ENCODE measurements around the gene H3-3A.

H3-3A gene

GRCh38 chr1:226111883-226112261, 49.4 kb downstream of the H3-3A start:
- no peak for DNase-seq (ENCODE audit: low spot score)

DNA sequence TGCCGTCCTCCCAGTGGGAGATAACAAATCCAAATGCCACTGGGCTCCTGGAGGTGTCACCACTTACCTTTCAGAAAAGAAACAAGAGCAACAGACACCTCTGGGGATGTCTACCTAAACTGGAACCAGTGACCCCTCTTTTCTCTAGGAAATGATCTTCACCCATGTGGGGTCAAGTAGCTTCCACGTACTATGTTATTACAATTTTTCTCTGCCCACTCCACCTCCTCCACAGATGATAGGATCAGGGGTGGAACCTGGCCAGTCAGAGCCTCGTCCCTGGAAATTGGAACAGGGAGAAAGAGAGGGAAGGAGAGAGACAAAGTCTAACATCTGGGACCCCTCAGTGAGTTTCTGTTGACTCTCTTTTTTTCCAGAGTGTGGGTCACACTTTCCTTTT, 50.1 kb downstream of the H3-3A start:
- DNase-seq (ENCODE audit: low spot score) = no peak

- no peak for DNase-seq (ENCODE audit: low spot score)
Measured at GRCh38 chr1:226116673-226117072, 54.2 kb downstream of the H3-3A start.

GRCh38 chr1:226117330-226117729, 54.8 kb downstream of the H3-3A start:
- no peak for DNase-seq (ENCODE audit: low spot score)

GRCh38 chr1:226118357-226118756, 55.8 kb downstream of the H3-3A start:
- DNase-seq (ENCODE audit: low spot score) = no peak

DNA sequence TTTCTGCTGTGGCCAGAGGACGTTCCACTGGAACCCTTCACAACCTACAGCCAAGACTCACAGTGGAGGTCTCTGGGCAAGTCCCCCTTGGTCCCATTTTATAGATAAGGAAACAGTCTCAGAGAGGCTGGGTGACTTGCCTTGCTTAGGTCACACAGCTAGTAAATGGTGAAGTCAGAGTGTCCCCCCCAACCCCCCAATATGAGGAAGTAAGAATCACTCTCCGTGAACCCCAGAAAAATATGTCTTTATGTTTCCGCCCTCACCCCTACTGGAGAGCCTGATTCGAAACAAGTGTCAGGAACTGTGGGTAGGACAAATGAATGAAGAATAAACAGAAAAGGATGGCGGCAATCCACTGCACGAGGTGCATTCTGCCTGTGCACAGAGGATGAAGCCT, 56.7 kb downstream of the H3-3A start:
- no peak for DNase-seq (ENCODE audit: low spot score)

DNA sequence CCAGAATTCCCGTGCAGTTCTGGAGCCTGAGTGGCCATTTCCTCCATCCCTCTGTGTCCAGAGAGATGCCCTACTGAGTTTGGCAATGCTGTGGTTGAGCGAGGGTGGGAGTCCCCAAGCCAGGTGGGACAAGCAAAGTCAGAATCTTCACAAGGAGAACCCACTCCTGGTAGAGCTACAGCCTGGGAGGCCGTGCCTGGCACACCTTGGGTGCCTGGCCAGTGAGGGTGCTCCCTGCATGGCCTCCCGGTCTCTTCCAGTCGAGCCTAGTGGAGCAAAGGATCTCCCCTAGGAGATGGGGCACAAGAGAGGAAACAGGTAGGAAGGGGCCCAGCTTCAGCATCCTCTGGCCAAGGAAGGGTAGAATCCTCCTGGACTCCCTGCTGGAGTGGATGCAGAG, 57.9 kb downstream of the H3-3A start:
- no peak for DNase-seq (ENCODE audit: low spot score)

DNA sequence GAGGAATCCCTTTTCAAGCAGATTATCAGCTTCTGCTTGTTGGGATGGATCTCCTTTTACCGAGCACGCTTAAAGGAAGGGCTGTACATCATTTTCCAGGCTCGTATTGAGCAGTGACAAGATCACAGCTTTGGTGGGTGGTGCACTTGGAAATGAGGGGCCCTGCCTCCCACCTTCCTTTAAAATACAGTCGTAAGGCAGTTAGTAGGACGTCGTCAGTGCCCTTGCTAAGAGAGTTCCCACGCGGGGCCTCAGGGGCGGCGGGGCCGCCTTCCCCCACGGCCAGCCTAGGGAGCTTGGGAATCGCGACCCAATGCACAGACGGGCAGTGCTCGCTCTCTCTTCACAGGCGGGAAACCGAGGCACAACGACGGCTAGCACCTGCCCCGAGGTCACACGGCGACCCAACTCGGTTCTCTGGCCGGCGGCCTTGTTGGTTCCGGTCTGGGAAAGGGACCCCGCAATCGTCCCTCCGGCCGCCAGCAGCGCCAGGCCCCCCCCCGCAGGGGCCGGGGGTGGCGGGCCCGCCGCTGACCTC, 58.6 kb downstream of the H3-3A start:
- no peak for DNase-seq (ENCODE audit: low spot score)
